ENCODE measurements around the gene TLE6.
A peak's percentile ranks its signal among the peaks of the same experiment; 100 is the strongest.
"Not testable (repeated sequence)": the region's sequence is repeated elsewhere in the genome, so short reads cannot be mapped to it uniquely, and the experiment has no call there.

The TLE6 gene

GRCh38 chr19:2970201-2970835 lies 7.0 kb upstream of the TLE6 start:
- H3K4me3 ChIP-seq (ENCODE audit: low read length), result no peak overlapping the region
- no peak for DNase-seq (ENCODE audit: low read depth, low spot score)

GRCh38 chr19:2973229-2973628 lies 4.1 kb upstream of the TLE6 start:
- no peak for DNase-seq (ENCODE audit: low read depth, low spot score)
- H3K4me3 ChIP-seq (ENCODE audit: low read length), result no peak overlapping the region

GRCh38 chr19:2974342-2975041 lies 2.9 kb upstream of the TLE6 start:
- H3K4me3 ChIP-seq (ENCODE audit: low read length), result no peak overlapping the region
- DNase-seq (ENCODE audit: low read depth, low spot score), result peak; percentile 37

GRCh38 chr19:2976609-2977000 lies 759 bp upstream of the TLE6 start:
- peak overlapping the region; percentile 80 for H3K4me3 ChIP-seq (ENCODE audit: low read length)
- DNase-seq (ENCODE audit: low read depth, low spot score), result no peak

GRCh38 chr19:2977746-2978138 lies 378 bp downstream of the TLE6 start:
- no peak for DNase-seq (ENCODE audit: low read depth, low spot score)
- peak overlapping the region; percentile 53 for H3K4me3 ChIP-seq (ENCODE audit: low read length)

GRCh38 chr19:2978166-2978767 lies 903 bp downstream of the TLE6 start:
- H3K4me3 ChIP-seq (ENCODE audit: low read length), result no peak overlapping the region
- no peak for DNase-seq (ENCODE audit: low read depth, low spot score)

GRCh38 chr19:2978772-2979171 lies 1.4 kb downstream of the TLE6 start:
- H3K4me3 ChIP-seq (ENCODE audit: low read length), result no peak overlapping the region
- DNase-seq (ENCODE audit: low read depth, low spot score), result no peak

- no peak overlapping the region for H3K4me3 ChIP-seq (ENCODE audit: low read length)
- no peak for DNase-seq (ENCODE audit: low read depth, low spot score)
Measured at GRCh38 chr19:2981898-2982297, 4.5 kb downstream of the TLE6 start.

- no peak for DNase-seq (ENCODE audit: low read depth, low spot score)
- no peak overlapping the region for H3K4me3 ChIP-seq (ENCODE audit: low read length)
Measured at GRCh38 chr19:2982561-2982960, 5.2 kb downstream of the TLE6 start.

GRCh38 chr19:2982983-2983350 lies 5.6 kb downstream of the TLE6 start:
- no peak overlapping the region for H3K4me3 ChIP-seq (ENCODE audit: low read length)
- DNase-seq (ENCODE audit: low read depth, low spot score), result no peak

GRCh38 chr19:2983351-2984214 lies 6.2 kb downstream of the TLE6 start:
- DNase-seq (ENCODE audit: low read depth, low spot score), result no peak
- H3K4me3 ChIP-seq (ENCODE audit: low read length), result no peak overlapping the region

GRCh38 chr19:2984215-2984528 lies 6.8 kb downstream of the TLE6 start:
- DNase-seq (ENCODE audit: low read depth, low spot score), result no peak
- no peak overlapping the region for H3K4me3 ChIP-seq (ENCODE audit: low read length)

- no peak overlapping the region for H3K4me3 ChIP-seq (ENCODE audit: low read length)
- DNase-seq (ENCODE audit: low read depth, low spot score), result no peak
Measured at GRCh38 chr19:2986951-2987524, 9.7 kb downstream of the TLE6 start.

- DNase-seq (ENCODE audit: low read depth, low spot score), result no peak
- H3K4me3 ChIP-seq (ENCODE audit: low read length), result no peak overlapping the region
Measured at GRCh38 chr19:2987797-2988196, 10.4 kb downstream of the TLE6 start.

GRCh38 chr19:2988568-2988967 lies 11.2 kb downstream of the TLE6 start:
- no peak overlapping the region for H3K4me3 ChIP-seq (ENCODE audit: low read length)
- DNase-seq (ENCODE audit: low read depth, low spot score), result no peak

GRCh38 chr19:2989236-2989946 lies 12.0 kb downstream of the TLE6 start:
- no peak for DNase-seq (ENCODE audit: low read depth, low spot score)
- no peak overlapping the region for H3K4me3 ChIP-seq (ENCODE audit: low read length)

GRCh38 chr19:2992333-2992732 lies 15.0 kb downstream of the TLE6 start:
- H3K4me3 ChIP-seq (ENCODE audit: low read length); DNase-seq (ENCODE audit: low read depth, low spot score): not testable (repeated sequence)

GRCh38 chr19:2992958-2993357 lies 15.6 kb downstream of the TLE6 start:
- DNase-seq (ENCODE audit: low read depth, low spot score), result no peak
- H3K4me3 ChIP-seq (ENCODE audit: low read length), result no peak overlapping the region

GRCh38 chr19:2993579-2993978 lies 16.2 kb downstream of the TLE6 start:
- DNase-seq (ENCODE audit: low read depth, low spot score), result no peak
- no peak overlapping the region for H3K4me3 ChIP-seq (ENCODE audit: low read length)

All from Jurkat, Clone E6-1 (cell line).